Activated CD4-positive, alpha-beta T cell treated with anti-CD3 and anti-CD28 coated beads for 4 hours (primary cell): ENCODE data around the gene NOP16.

Experiments used
- DNase-seq, 2 donors: peaks; one replicate each; pipeline ENCODE4 v3.0.0-alpha.2; 2020

Gene NOP16

DNA sequence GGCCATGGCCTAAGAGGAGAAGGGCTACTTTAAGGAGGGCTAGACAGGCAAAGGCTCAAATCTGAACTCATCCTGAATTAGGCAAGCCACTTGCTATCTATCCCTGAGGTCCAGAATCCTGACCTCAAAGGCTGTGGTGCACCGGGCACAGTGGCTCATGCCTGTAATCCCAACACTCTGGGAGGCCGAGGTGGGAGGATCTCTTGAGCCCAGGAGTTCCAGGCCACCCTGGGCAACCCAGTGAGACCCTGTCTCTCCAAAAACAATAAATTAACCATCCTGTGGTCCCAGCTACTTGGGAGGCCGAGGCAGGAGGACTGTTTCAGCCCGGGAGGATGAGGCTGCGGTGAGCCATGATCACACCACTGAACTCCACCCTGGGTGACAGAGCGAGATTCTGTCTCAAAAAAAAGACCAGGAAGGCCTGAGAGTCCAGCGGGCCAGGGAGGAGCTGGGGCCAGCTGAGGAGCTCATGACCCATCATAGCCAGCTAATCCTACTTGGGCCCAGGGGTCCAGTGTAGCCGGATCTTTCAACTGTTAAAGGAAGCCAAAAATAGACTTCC lies 4.0 kb downstream of the NOP16 start:
- DNase-seq, result no peak

DNA sequence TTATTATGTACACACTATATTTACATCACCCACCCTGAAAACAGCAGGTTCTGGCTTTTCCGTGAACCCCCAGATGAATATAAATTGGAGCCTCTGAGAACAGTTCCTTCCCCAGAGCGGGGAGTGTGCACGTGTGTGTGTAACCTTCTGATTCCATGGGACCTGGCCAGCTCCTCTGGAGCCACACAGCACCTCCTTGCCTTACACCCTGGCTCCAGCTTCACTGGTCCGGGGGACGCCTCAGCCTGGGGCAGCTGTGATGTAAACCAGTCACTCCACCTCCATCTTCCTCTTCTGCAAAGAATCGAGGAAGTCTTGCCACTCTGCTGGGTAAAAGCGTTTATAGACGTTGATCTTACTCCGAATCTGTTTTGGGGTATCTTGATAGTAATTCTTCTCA lies 4.4 kb downstream of the NOP16 start:
- DNase-seq, result no peak

GRCh38 chr5:176383248-176383905 lies 5.0 kb downstream of the NOP16 start:
- no peak for DNase-seq

GRCh38 chr5:176382721-176383120 lies 5.7 kb downstream of the NOP16 start:
- DNase-seq, result no peak

- no peak for DNase-seq
These were observed 6.4 kb downstream of the NOP16 start for GRCh38 chr5:176381979-176382378.

GRCh38 chr5:176381423-176381822 lies 7.0 kb downstream of the NOP16 start:
- no peak for DNase-seq

DNA sequence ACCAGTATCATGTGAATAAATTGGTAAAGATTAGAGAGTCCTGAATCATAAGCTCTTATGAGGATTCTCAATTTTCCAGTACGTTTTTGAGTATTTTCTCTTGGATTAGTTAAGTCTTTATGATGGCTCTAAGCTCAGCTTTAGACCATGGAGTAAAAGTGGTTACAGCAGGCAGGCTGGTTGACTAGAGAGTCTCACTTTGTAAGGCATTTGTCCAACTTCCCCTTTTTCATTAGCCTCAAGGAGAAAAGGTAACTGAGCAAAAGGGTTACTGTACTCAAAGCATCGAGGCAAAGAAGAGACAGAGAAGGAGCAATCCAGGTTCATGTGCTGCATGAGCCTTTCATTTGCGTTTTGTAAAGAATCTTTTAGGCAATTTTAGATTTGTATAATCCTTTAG lies 8.5 kb downstream of the NOP16 start:
- DNase-seq, result no peak

- DNase-seq, result no peak
These were observed 15.1 kb downstream of the NOP16 start for GRCh38 chr5:176373100-176373818.

DNA sequence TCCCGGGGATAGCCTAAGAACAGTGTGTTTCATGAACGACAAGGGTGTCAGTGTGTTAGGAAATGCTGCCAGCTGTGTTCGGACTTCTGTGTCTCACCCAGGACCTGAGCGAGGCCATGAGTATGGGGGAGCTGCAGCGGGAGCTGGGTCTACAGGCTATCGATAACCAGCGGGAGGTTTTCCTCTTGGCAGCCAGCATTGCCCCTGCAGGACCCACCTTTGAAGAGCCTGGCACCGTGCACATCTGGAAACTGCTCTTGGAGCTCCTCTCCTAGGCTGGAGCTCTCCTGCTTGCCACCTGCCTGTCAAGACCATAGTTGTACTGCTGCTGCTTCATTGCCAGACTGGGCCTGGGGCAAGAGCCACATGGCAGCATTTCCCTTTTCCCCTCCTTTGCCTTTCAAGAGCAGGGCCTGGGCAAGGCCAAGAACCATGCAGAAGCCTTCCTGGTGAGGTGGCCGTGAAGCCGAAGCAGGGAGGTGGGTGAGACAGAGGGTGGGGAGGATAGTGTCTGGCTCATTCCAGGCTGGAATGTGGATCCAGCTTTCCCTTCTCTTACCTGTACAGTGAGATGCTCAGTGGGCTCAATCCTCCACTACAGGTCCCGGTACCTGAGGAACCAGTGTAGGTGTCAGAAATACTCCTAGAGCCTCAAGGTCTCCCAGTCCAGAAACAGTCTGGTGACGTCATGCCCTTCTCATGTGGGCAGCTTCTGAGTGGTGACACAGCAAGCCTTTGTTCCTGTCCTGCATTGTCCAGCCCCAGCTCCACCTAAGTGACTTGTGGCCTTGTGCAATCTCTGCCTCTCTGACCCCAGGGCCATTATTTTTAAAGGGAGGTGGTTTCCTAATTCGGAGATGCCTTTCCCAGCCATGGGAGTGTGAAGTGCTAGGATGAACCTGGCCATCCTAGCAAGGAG lies 16.5 kb downstream of the NOP16 start:
- no peak for DNase-seq

DNA sequence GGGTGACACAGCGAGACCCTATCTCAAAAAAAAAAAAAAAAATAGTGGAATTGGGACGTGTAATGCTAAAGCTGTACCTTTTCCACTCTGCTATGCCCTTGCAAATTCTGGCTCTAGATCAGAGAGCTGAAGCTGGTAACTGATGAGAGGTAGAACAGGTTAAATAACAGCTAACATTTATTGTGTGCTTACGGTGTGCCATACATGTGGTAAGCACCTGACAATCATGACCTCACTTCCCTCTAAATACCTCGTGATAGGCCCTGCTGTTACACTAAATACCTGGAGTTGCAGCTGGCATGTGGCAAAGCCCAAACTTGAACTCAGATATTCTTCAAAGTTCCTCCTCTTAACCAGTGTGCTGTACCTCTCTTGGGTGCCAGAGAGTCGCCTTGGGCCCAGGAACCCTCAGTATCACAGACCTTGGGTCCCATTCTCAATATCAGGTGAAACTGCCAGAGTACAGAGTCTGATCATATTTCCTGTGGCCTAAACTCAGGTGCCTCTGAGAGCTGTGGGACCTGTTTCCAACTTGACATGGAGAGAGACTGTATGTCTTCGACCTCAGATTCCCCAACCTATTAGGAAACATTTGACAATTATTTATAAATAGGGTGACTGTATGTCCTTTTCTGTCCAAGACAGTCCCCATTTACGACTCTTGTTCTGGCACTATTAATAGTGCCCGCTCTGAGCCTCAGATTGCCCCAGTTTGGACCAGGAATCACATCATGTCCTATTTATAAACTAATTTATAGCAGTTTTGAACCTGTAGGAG lies 18.3 kb downstream of the NOP16 start:
- no peak for DNase-seq

DNA sequence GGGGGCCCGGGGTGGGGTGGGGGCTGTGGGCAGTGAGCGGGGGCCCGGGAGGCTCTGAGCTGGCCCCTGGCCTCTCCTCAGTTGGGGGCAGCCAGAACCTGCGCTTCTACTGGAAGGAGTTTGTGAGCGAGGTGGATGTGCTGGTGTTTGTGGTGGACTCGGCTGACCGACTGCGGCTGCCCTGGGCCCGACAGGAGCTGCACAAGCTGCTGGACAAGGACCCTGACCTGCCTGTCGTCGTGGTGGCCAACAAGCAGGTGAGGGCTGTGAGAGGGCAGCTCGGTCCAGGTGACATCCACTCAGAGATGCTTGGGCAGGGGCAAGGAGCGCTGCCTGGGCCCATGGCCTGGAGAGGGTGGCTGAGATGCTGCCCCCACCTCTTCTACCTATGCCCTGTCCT lies 19.7 kb downstream of the NOP16 start:
- no peak for DNase-seq

- DNase-seq, result no peak
These were observed 22.0 kb downstream of the NOP16 start for GRCh38 chr5:176366232-176366894.

DNA sequence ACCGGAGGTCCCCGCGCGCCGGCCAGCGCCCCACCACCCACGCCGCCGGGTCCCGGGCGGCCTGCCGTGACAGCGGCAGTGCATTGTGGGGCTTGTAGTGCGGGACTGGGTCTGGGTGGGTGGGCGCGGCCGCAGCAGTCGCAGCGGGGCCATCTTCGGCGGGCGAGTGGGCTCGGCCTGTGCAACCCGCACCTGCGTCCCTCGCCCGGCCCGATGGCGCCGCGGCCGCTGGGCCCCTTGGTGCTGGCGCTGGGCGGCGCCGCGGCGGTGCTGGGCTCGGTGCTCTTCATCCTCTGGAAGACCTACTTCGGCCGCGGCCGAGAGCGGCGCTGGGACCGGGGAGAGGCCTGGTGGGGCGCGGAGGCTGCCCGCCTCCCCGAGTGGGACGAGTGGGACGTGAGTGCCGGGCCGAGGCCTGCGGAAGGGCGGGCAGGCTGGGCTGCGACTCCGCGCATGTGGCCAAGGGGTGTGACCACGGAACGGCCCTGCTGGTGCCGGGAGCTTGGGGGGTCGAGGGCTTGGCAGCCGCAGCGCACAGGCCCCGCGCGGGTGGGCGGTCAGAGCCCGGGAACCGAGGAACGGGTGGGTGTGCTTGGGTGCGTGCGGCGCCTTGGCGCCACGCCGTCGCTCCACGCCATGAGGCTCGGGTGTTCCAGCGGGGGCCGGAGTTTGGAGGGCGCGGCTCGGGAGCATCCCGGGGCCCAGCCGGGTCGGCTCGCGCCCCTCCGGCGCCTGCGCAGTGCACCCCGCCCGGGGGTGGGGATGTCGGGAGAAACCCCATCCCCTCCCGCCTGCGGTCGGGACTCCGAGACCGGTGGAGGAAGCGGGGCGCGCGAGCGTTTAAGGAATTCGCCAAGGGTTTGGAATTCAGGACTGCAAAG lies 22.8 kb downstream of the NOP16 start, which contains the start of gene ARL10:
Gene ARL10, plus strand, starts transcription at position 137 of the 881 bp plus-strand sequence. Its CDS starts 77 bp downstream, at position 214.
- peak; percentile 57 to 58 for DNase-seq

DNA sequence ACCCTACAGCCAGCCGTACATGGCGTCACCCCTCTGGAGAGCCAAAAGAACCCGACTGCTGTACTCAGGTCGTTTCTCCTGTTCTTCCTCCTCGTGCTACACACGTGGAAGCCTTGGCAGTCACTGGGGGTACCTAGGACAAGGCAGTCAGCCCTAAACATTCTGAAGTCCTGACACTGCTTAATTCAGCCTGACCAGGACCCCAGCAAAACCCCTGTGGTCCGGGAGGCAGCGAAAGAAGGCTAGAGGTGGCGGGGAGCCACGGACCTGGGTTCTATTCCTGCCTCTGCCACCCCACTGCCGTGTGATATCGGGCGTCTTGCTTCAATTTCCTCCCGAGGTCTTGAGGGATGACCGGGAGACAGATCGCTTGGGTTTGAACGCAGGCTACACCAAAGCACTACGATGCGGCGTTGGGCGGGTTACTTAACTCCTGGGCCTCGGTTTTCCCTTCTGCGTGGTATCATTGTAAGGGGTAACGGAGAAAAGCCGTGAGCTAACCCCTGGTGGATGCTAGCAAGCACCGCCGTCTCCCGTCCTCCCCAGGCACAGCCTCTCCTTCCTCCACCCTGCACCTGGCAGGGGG lies 23.5 kb downstream of the NOP16 start:
- DNase-seq, result no peak

GRCh38 chr5:176362233-176362490 lies 26.2 kb downstream of the NOP16 start:
- no peak for DNase-seq

DNA sequence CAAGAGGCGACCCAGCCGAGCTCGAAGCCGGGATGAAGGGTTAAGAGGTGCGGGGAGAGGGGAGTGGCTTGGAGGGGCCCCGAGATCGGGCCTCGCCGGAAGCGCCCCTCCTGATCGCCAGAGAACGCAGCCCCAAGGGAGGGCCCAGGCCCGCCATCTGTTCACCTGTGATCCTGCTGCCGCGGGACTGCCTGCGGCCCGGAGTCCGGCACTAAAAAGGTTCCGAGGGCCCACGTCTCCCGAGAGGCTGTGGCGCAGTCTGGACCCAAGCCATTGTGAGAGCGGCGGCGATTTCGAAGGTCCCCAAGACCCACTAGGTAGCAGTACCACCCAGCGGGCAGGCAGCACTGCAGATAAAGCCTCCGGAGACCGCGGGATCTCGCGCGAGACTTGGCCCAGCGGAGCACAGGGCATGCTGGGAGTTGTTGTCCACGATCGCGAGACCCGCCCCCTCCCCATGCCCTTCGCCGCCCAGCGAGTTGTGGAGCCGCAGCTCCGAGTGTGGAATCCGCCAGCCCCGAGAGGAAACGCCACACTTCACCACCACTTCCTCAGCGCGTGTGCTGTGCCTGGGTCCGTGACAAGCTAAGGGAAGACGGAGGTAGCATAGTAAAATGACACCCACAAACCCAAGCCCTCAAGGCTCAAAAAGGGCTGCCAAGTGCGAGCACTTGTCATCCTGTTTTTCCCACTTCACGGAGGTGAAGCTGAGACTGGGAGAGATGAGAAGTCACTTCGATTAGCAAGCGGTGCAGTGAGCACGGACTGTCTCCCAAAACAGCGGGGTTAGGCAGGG lies 26.8 kb downstream of the NOP16 start, which contains the start of gene KIAA1191:
Gene KIAA1191, minus strand, starts transcription at position 328 of the 796 bp plus-strand sequence. CDS start 2,256 bp downstream, outside the sequence.
- peak; percentile 93 to 94 for DNase-seq

- no peak for DNase-seq
These were observed 27.4 kb downstream of the NOP16 start for GRCh38 chr5:176360894-176361436.

- no peak for DNase-seq
These were observed 28.7 kb downstream of the NOP16 start for GRCh38 chr5:176359658-176360057.

- no peak for DNase-seq
These were observed 32.2 kb downstream of the NOP16 start for GRCh38 chr5:176356179-176356566.
